Measurements from ENCODE around the gene GEN1.

Gene GEN1

DNA sequence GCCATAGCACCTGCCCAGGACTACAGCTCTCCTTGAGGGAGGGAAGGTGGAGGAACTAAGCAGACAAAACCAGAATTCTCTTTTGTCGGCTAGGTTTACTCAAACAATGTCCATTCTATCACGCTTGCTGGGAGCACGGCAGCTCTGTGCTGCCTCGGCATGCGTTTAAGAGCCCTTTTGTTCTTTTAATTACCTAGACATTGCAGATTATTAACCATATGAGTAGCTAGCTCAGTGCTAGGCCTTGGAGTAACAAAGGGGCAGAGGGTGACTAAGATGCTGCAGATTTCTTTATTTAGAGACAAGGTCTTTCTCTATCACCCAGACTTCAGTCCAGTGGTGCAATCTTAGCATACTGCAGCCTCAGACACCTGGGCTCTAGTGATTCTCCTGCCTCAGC, 73.4 kb downstream of the GEN1 start:
- no peak for DNase-seq (ENCODE audit: low read depth)

DNA sequence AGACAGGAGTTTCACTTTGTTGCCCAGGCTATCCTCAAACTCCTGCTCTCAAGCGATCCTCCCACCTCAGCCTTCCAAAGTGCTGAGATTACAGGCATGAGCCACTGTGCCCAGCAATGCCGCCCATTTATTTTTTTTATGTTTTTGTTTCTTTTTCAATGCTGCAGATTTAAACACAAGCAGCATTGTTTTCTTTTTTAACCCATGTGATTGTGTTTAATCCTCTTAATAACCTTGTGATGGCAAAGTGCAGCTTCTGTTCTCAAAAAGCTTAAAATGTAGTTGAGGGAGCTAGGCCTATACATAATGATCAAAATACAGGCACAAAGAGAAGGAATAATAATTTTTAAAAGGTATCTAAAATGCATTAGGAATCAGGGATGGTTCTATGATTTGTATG, 73.8 kb downstream of the GEN1 start:
- DNase-seq (ENCODE audit: low read depth) = no peak

GRCh38 chr2:17830053-17831034, 76.4 kb downstream of the GEN1 start:
- DNase-seq (ENCODE audit: low read depth) = peak; percentile 53

DNA sequence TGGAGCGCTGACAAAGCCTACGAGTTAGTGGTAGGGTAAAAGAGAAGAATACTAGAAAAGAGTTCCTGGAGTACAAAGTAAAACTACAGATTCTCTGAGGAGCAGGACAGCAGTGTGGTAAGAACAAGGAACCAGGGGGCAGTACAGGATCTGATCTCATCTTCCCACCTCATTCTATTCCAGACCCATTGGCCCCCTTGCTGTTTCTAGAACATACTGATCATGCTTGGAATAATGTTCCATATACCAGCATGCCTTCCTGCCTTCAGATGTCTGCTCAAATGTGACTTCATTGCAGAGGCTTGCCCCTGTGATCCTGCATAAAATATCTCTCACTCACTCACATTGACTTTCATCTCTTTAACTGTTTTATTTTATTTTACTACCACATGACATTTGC, 81.6 kb downstream of the GEN1 start:
- DNase-seq (ENCODE audit: low read depth) = no peak
